ENCODE data around the gene LPP.

LPP gene

GRCh38 chr3:188524052-188524451 lies 370.1 kb downstream of the LPP start:
- H4K20me1 ChIP-seq (ENCODE audit: insufficient read depth, low read length): no peaks in the 10 kb centered on the region
- no peaks in the 10 kb centered on the region for H3F3A ChIP-seq (ENCODE audit: insufficient read depth, low read length)
- H3K4me1 ChIP-seq (ENCODE audit: insufficient read depth, low read length, severe bottlenecking): peaks cover 3% of the 10 kb centered on the region
- H3K79me2 ChIP-seq (ENCODE audit: insufficient read depth, low read length): no peaks in the 10 kb centered on the region
- no peaks in the 10 kb centered on the region for H3K9me3 ChIP-seq (ENCODE audit: low read length)
- H2AFZ ChIP-seq (ENCODE audit: low read length): no peak overlapping the region
- no peak overlapping the region for H3K9ac ChIP-seq (ENCODE audit: low read length)
- no peak overlapping the region for H3K27ac ChIP-seq (ENCODE audit: low read depth, low read length, poor library complexity, severe bottlenecking)
- TF ChIP-seq, protein P1, sequence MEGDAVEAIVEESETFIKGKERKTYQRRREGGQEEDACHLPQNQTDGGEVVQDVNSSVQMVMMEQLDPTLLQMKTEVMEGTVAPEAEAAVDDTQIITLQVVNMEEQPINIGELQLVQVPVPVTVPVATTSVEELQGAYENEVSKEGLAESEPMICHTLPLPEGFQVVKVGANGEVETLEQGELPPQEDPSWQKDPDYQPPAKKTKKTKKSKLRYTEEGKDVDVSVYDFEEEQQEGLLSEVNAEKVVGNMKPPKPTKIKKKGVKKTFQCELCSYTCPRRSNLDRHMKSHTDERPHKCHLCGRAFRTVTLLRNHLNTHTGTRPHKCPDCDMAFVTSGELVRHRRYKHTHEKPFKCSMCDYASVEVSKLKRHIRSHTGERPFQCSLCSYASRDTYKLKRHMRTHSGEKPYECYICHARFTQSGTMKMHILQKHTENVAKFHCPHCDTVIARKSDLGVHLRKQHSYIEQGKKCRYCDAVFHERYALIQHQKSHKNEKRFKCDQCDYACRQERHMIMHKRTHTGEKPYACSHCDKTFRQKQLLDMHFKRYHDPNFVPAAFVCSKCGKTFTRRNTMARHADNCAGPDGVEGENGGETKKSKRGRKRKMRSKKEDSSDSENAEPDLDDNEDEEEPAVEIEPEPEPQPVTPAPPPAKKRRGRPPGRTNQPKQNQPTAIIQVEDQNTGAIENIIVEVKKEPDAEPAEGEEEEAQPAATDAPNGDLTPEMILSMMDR (IDR thresholded peaks at IDR 0.05; ENCODE audit: low read length): no peak
- no peak for TF ChIP-seq EZH2 (IDR thresholded peaks at IDR 0.05; ENCODE audit: borderline replicate concordance, low read length)
- no peaks in the 10 kb centered on the region for H3K27me3 ChIP-seq (ENCODE audit: insufficient read depth, low read length)
- H3K4me2 ChIP-seq (ENCODE audit: low read length): no peak overlapping the region
- no peaks in the 10 kb centered on the region for H3K9me2 ChIP-seq (ENCODE audit: low read depth, low read length)
- H3K4me3 ChIP-seq (ENCODE audit: low read depth, low read length, poor library complexity, severe bottlenecking): no peak overlapping the region
- no peaks in the 10 kb centered on the region for H3K36me3 ChIP-seq (ENCODE audit: insufficient read depth, low read length)

GRCh38 chr3:188526057-188526456 lies 372.1 kb downstream of the LPP start:
- H3K4me1 ChIP-seq (ENCODE audit: insufficient read depth, low read length, severe bottlenecking): peaks cover 3% of the 10 kb centered on the region
- H3F3A ChIP-seq (ENCODE audit: insufficient read depth, low read length): no peaks in the 10 kb centered on the region
- H2AFZ ChIP-seq (ENCODE audit: low read length): no peak overlapping the region
- H3K4me2 ChIP-seq (ENCODE audit: low read length): no peak overlapping the region
- no peak overlapping the region for H3K9ac ChIP-seq (ENCODE audit: low read length)
- H3K9me2 ChIP-seq (ENCODE audit: low read depth, low read length): no peaks in the 10 kb centered on the region
- H3K4me3 ChIP-seq (ENCODE audit: low read depth, low read length, poor library complexity, severe bottlenecking): no peak overlapping the region
- no peaks in the 10 kb centered on the region for H3K27me3 ChIP-seq (ENCODE audit: insufficient read depth, low read length)
- no peak for TF ChIP-seq EZH2 (IDR thresholded peaks at IDR 0.05; ENCODE audit: borderline replicate concordance, low read length)
- TF ChIP-seq, protein P1 (IDR thresholded peaks at IDR 0.05; ENCODE audit: low read length): peak; percentile 25; the same call in 1 of the 2 replicates
- no peaks in the 10 kb centered on the region for H3K79me2 ChIP-seq (ENCODE audit: insufficient read depth, low read length)
- H3K9me3 ChIP-seq (ENCODE audit: low read length): no peaks in the 10 kb centered on the region
- H4K20me1 ChIP-seq (ENCODE audit: insufficient read depth, low read length): no peaks in the 10 kb centered on the region
- no peaks in the 10 kb centered on the region for H3K36me3 ChIP-seq (ENCODE audit: insufficient read depth, low read length)
- no peak overlapping the region for H3K27ac ChIP-seq (ENCODE audit: low read depth, low read length, poor library complexity, severe bottlenecking)

- no peak overlapping the region for H3K4me3 ChIP-seq (ENCODE audit: low read depth, low read length, poor library complexity, severe bottlenecking)
- H3K79me2 ChIP-seq (ENCODE audit: insufficient read depth, low read length): no peaks in the 10 kb centered on the region
- H4K20me1 ChIP-seq (ENCODE audit: insufficient read depth, low read length): no peaks in the 10 kb centered on the region
- H3K27me3 ChIP-seq (ENCODE audit: insufficient read depth, low read length): no peaks in the 10 kb centered on the region
- H3K9ac ChIP-seq (ENCODE audit: low read length): no peak overlapping the region
- H3K36me3 ChIP-seq (ENCODE audit: insufficient read depth, low read length): no peaks in the 10 kb centered on the region
- no peaks in the 10 kb centered on the region for H3K9me2 ChIP-seq (ENCODE audit: low read depth, low read length)
- no peak for TF ChIP-seq EZH2 (IDR thresholded peaks at IDR 0.05; ENCODE audit: borderline replicate concordance, low read length)
- TF ChIP-seq, protein P1 (IDR thresholded peaks at IDR 0.05; ENCODE audit: low read length): no peak
- H3K9me3 ChIP-seq (ENCODE audit: low read length): no peaks in the 10 kb centered on the region
- no peak overlapping the region for H2AFZ ChIP-seq (ENCODE audit: low read length)
- H3K4me2 ChIP-seq (ENCODE audit: low read length): no peak overlapping the region
- H3K4me1 ChIP-seq (ENCODE audit: insufficient read depth, low read length, severe bottlenecking): peaks cover 3% of the 10 kb centered on the region
- no peak overlapping the region for H3K27ac ChIP-seq (ENCODE audit: low read depth, low read length, poor library complexity, severe bottlenecking)
- H3F3A ChIP-seq (ENCODE audit: insufficient read depth, low read length): no peaks in the 10 kb centered on the region
Measured at GRCh38 chr3:188527389-188527788, 373.4 kb downstream of the LPP start.
